GM13976 (cell line): ENCODE results near the gene ARMC12.

ENCODE experiments used
- DNase-seq: peaks from one replicate; pipeline ENCODE4 v3.0.0; 2012; ENCODE audit warnings: low spot score
- CTCF ChIP-seq: IDR thresholded peaks from 2 replicates; pipeline ENCODE4 v1.5.1; 2012; ENCODE audit warnings: borderline replicate concordance, mild to moderate bottlenecking; ENCODE audit not compliant: insufficient read depth; ENCODE audit errors: extremely low read depth, missing control alignments, control extremely low read depth
- in situ Hi-C: fragments of 300-500 bp; cut with MboI; formaldehyde crosslinking; loops from one replicate; pipeline ENCODE4 v1.12.0; 2022; ENCODE audit warnings: low sequenced_read_pairs, mixed read lengths, inconsistent platforms; ENCODE audit not compliant: unreplicated experiment

Gene ARMC12

GRCh38 chr6:35718911-35719381 is 17.9 kb upstream of the ARMC12 start:
- peak; percentile 64 for DNase-seq

DNA sequence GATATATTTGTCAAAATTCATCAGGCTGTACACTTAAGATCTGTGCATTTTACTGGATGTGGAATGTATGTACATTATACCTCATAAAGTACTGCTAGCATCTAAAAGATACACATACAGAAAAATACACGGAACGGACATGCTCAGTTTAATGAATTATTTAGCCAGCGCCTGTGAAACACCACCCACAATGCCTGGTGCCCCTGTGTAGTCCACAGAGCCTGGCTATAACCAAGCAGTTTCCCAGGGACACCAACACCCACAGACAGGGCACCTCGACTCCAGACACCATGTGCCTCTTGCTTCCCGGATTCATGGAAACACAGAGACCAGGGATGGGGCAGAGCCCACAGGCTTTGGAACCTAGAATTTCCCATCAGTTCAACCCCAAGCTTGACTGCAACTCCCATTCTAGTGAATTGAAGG is 17.4 kb upstream of the ARMC12 start:
- no peak for TF ChIP-seq CTCF
- in situ Hi-C loops = no loop called here
- DNase-seq = peak; percentile 58

More at GRCh38 chr6:35718911-35719381, 17.9 kb upstream of the ARMC12 start:
- TF ChIP-seq CTCF = no peak
- in situ Hi-C loops = no loop called here

GRCh38 chr6:35719830-35720733 is 16.8 kb upstream of the ARMC12 start:
- DNase-seq = peak; percentile 80
- TF ChIP-seq CTCF = no peak
- in situ Hi-C loops = no loop called here

DNA sequence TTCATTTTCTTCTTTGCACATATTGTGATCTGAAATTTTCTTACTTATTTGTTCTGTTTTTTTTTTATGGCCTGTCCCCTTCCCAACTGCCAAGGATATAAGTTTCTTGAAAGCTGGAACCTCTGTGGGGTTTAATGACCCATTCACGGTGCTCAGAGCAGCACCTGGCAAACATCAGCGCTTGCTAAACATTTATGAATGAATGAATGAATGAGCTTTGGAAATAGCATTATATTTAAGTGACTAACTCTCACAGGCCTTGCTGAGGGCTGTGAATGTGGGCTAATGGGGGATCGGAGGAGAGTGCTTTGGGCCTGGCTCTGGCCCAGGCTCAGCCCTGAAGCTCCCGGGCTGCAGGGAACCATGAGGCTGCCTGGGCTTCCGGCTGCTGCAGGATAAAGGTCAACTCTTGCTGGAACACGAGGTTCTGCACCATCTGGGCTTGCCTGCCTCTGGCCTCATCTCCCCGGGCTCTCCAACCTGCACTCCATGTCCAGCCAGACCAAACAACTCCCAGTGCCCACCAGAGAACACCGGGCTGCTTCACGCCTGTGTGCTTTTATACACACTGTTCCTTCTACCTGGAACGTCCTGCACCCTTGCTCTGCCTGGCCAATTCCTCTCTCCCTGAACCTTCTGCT is 14.6 kb upstream of the ARMC12 start:
- TF ChIP-seq CTCF = no peak
- DNase-seq = no peak
- in situ Hi-C loops = no loop called here

GRCh38 chr6:35723587-35723986 is 13.2 kb upstream of the ARMC12 start:
- in situ Hi-C loops = no loop called here
- no peak for TF ChIP-seq CTCF
- DNase-seq = no peak

GRCh38 chr6:35724059-35724458 is 12.8 kb upstream of the ARMC12 start:
- in situ Hi-C loops = no loop called here
- DNase-seq = no peak
- TF ChIP-seq CTCF = no peak
